HUES64 (cell line): ENCODE measurements around the gene SAMSN1.

ENCODE experiments used
- H3K27ac ChIP-seq: 2 replicates; pipeline ENCODE4 v1.7.0; 2013; ENCODE audit warnings: low read depth, low read length, inconsistent platforms
- H3K27me3 ChIP-seq: 2 replicates; pipeline ENCODE4 v1.6.1; 2013; ENCODE audit warnings: mild to moderate bottlenecking, low read length; ENCODE audit not compliant: insufficient read depth
- H3K36me3 ChIP-seq: 2 replicates; pipeline ENCODE4 v1.6.1; 2013; ENCODE audit warnings: mild to moderate bottlenecking, low read length; ENCODE audit not compliant: insufficient read depth
- H3K4me1 ChIP-seq: 2 replicates; pipeline ENCODE4 v1.6.1; 2013; ENCODE audit warnings: mild to moderate bottlenecking, low read length, moderate library complexity; ENCODE audit not compliant: insufficient read depth
- H3K4me3 ChIP-seq: 2 replicates; pipeline ENCODE4 v1.5.1; 2013; ENCODE audit warnings: mild to moderate bottlenecking, low read length, moderate library complexity
- H3K9ac ChIP-seq: 2 replicates; pipeline ENCODE4 v1.6.1; 2013; ENCODE audit warnings: mild to moderate bottlenecking, low read depth, low read length
- H3K9me3 ChIP-seq: 2 replicates; pipeline ENCODE4 v1.6.1; 2013; ENCODE audit warnings: low read depth, low read length; ENCODE audit not compliant: insufficient read depth
- WGBS: fragments of 150-250, 120-280 bp; methylation state at CpG from one replicate; pipeline ENCODE4 v1.1.7; 2013; ENCODE audit warnings: missing lambda C conversion rate; 5-methylcytosine and 5-hydroxymethylcytosine counted together

Gene SAMSN1

DNA sequence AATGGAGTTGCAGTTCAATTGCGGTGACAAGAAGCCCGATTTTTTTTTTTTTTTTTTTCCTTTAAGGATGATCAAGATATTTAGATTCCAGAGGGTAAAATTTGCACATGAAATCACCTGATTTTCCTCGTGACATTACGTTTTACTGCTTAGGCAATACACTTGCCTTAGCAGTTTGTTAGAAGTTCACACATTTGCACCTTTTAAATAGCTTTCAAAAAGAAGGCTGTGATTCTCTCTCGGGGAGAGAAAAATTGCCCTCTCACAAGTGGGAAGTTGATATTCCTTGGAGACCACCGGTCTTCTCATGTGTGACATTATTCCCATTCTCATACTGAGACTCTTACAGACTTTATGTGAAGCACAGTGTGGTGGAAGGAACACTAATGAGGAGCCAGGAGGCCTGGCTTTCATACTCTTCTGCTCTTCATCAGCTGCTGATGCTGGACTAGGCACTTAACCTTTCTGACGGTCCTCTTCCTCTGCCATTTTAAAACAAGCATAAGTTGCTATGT, 93.3 kb downstream of the SAMSN1 start:
- Histone ChIP-seq H3K36me3 (no peaks in the 10 kb centered on the region), H3K27me3 (no peaks in the 10 kb centered on the region), H3K9ac (no peak overlapping the region), H3K4me3 (no peak overlapping the region), H3K4me1 (no peaks in the 10 kb centered on the region), H3K27ac (no peak overlapping the region), H3K9me3 (no peaks in the 10 kb centered on the region)
- WGBS = 92% methylated on average over 7 of the region's 7 CpGs

DNA sequence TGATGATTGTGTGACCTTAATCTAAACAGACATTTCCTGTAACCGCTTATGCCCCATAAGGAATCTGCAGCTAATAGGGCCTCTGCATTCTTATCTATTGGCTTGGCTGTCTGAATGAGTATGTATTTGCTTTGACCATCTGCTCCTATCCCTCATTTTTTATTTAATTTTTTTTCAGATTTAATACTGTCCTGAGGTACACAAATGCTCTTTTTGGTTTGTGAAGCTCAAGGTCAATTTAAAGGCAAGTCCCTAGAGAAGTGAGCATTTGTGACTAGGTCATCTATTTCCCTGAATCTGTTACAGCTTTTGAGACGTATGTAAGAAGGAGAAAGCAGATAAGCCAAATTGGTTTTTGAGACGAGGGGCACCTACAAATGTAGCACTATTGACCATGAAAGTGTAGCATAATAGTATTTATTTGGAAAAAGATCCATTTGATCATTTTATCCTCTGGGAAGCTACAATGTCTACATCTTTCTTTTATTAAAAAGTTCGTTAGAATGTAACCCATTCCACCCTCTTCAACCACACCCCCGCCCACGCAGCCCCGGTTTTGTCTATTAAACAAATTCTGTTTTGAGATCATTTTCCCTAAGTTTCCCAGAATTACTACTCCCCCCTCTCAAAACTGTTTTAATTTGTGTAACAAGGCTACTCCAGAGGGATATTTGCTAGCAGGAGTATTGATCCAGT, 93.9 kb downstream of the SAMSN1 start:
- no peak overlapping the region for H3K9ac ChIP-seq
- WGBS = 95% methylated on average over 7 of the region's 7 CpGs

DNA sequence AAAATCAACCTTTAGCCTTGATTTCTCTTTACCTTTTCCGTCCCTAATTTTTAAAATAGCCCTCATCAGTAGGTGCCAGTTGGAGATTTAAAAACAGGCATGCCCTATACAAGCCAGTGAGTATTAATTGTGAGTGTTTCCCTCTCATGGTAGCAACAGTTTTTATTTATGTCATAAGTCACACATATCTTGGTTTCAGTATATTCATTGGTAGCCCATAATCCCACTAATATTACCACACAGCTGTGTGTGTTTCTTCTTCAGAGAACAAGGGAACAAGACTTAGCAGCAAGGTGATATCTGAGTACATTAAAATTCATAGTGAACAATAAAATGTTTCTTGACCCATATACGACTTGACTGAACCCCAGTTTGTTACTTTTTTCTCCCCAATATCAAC, 94.6 kb downstream of the SAMSN1 start:
- H3K27me3 ChIP-seq = no peaks in the 10 kb centered on the region
- no peak overlapping the region for H3K4me3 ChIP-seq
- no peak overlapping the region for H3K9ac ChIP-seq
- 87% methylated on average over 2 of the region's 2 CpGs for WGBS
- no peaks in the 10 kb centered on the region for H3K9me3 ChIP-seq
- no peaks in the 10 kb centered on the region for H3K4me1 ChIP-seq
- H3K27ac ChIP-seq = no peak overlapping the region
- H3K36me3 ChIP-seq = no peaks in the 10 kb centered on the region

More for the DNA sequence above, 93.9 kb downstream of the SAMSN1 start:
- no peak overlapping the region for H3K27ac ChIP-seq
- H3K36me3 ChIP-seq = no peaks in the 10 kb centered on the region
- H3K4me3 ChIP-seq = no peak overlapping the region
- H3K4me1 ChIP-seq = no peaks in the 10 kb centered on the region
- no peaks in the 10 kb centered on the region for H3K9me3 ChIP-seq
- H3K27me3 ChIP-seq = no peaks in the 10 kb centered on the region

DNA sequence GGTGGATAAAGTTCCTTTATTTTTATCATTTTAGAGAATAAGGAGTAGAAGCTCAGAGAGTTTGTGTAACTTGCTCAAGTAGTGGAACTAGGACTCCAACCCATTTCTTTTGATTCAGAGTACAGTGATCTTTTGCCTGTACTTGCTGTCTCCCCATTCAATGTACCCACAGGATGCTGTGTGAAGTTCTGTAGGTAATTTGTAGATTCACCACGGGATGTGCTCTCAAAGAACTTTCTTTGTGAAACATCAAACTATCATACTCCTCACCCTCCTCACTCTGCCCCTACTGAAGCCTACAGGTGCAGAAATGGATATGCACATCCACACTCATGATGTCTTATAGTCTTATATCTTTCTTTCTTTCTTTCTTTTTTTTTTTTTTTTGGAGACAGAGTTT, 97.3 kb downstream of the SAMSN1 start:
- no peak overlapping the region for H3K27ac ChIP-seq
- no peak overlapping the region for H3K4me3 ChIP-seq
- H3K4me1 ChIP-seq = no peaks in the 10 kb centered on the region
- no peak overlapping the region for H3K9ac ChIP-seq
- H3K36me3 ChIP-seq = no peaks in the 10 kb centered on the region
- H3K9me3 ChIP-seq = no peaks in the 10 kb centered on the region
- no peaks in the 10 kb centered on the region for H3K27me3 ChIP-seq
- WGBS = 100% methylated on average over 1 of the region's 1 CpG

DNA sequence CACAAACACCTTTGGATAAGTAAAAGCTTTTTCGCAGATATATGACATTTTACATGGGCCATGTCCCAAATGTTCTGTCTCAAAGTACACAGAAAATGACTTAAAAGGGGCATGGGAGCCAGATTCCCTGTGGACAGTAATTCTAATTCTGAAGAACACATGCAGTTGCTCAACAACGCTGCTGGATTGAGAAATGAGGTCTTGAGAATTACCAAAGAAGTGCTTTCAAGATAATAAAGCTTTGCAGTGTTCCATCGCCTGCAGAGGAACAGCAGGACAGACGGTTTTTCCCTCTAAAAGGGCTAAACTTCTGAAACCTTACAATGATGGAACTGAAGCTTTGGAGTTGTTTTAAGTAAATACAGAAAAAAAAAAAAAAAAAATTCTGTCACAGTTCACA, 107.9 kb downstream of the SAMSN1 start:
- Histone ChIP-seq H3K4me1 (no peaks in the 10 kb centered on the region), H3K4me3 (no peak overlapping the region)

DNA sequence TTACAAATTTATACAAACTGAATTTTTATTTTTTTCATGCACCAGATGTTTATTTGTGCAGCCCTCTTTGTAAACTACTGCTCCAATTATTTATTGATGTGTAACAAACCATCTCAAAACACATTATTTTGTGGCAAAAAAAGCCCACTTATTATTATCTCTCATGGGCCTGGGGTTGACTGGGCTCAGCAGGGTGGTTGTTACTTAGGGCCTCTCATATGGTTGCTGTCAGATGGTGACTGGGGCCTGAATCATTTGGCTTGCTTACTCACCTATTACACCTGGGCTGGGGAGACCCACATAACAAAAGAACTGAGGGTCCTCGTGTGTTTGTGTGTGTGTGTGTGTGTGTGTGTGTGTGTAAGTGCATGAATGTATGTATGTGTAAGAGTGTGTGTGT, 110.7 kb downstream of the SAMSN1 start:
- Histone ChIP-seq H3K4me1 (no peaks in the 10 kb centered on the region), H3K27me3 (no peaks in the 10 kb centered on the region), H3K36me3 (no peaks in the 10 kb centered on the region), H3K9ac (no peak overlapping the region), H3K27ac (no peak overlapping the region), H3K4me3 (no peak overlapping the region), H3K9me3 (no peaks in the 10 kb centered on the region)
- WGBS = 89% methylated on average over 1 of the region's 1 CpG

More for the DNA sequence above, 107.9 kb downstream of the SAMSN1 start:
- H3K27me3 ChIP-seq = no peaks in the 10 kb centered on the region
- H3K9me3 ChIP-seq = no peaks in the 10 kb centered on the region
- WGBS = 95% methylated on average over 4 of the region's 4 CpGs
- H3K9ac ChIP-seq = no peak overlapping the region
- no peak overlapping the region for H3K27ac ChIP-seq
- H3K36me3 ChIP-seq = no peaks in the 10 kb centered on the region
